Adrenal gland (tissue), 12 donors: ENCODE measurements around the gene ARHGAP8. TPM values are rescaled to one million over a fixed set of nuclear protein-coding genes. Genes with fewer than 3 reads are reported as not detected.

Experiments
- DNase-seq, 7 donors: peaks; one replicate each; pipeline ENCODE4 v3.0.0-alpha.2; 2019 to 2020
- H3K27ac ChIP-seq, 5 donors: fragments of 200-600 bp; sonication (generic) in 4 of 5; 1 replicate in 3 of 5; 2 replicates in 2 of 5; pipeline versions ENCODE4 v1.5.1 to v1.8.0; 2016 to 2020; ENCODE audit warnings: mild to moderate bottlenecking in 1 of 5
- H3K27me3 ChIP-seq: fragments of 200-600 bp; 2 replicates; pipeline ENCODE4 v1.8.0; 2021
- H3K36me3 ChIP-seq, 2 donors: fragments of 200-600 bp; replicated peaks in 1 of 2; 1 replicate in 1 of 2; 2 replicates in 1 of 2; pipeline versions ENCODE4 v1.5.1 to v1.8.0; 2018 to 2022
- H3K4me1 ChIP-seq, 2 donors: fragments of 200-600 bp; replicated peaks in 1 of 2; 1 replicate in 1 of 2; 2 replicates in 1 of 2; pipeline versions ENCODE4 v1.5.1 to v1.8.0; 2018 to 2021
- H3K4me3 ChIP-seq, 4 donors: fragments of 200-600 bp; sonication (generic) in 3 of 4; one replicate each; pipeline ENCODE4 v1.5.1; 2016 to 2018
- H3K9me3 ChIP-seq, 3 donors: fragments of 200-600 bp; sonication (generic) in 1 of 3; replicated peaks in 1 of 3; 1 replicate in 2 of 3; 2 replicates in 1 of 3; pipeline versions ENCODE4 v1.5.1 to v1.8.0; 2016 to 2021
- CTCF ChIP-seq, 6 experiments: fragments of 450-650 bp in 4 of 6; fragments of 200-600 bp in 2 of 6; sonication (generic) in 1 of 6; IDR thresholded peaks; 1 replicate in 5 of 6; 2 replicates in 1 of 6; pipeline versions ENCODE4 v1.5.1 to v1.8.0; 2016 to 2021; ENCODE audit warnings: antibody characterized with exemption in 6 of 6, mild to moderate bottlenecking in 2 of 6, moderate library complexity in 1 of 6
- POLR2A ChIP-seq, 2 donors: fragments of 450-650 bp; IDR thresholded peaks; one replicate each; pipeline ENCODE4 v1.6.1; 2017; ENCODE audit warnings: antibody characterized with exemption in 2 of 2, mild to moderate bottlenecking in 2 of 2, moderate library complexity in 1 of 2
- WGBS, 4 donors: extraction: QIAGEN DNeasy Blood & Tissue Kit in 2 of 4; methylation state at CpG; one replicate each; pipeline versions ENCODE4 v1.1.5 to v1.1.7; 2013 to 2017; 5-methylcytosine and 5-hydroxymethylcytosine counted together
- intact Hi-C, 2 donors: fragments of 100-400 bp; cut with DNase I; formaldehyde crosslinking; loops; one replicate each; pipeline versions ENCODE4 v1.14.1 to v1.15.0; 2022 to 2023
- polyA plus RNA-seq, 3 donors: library from polyadenylated mRNA; stranded (reverse); fragments of 200-250 nt in 2 of 3; fragments of 350-450 nt in 1 of 3; fragmentation: Illumina TruSeq in 1 of 3; extraction: RNeasy Lipid Tissue Mini Kit (QIAGEN cat#74804) in 1 of 3; gene quantifications; one replicate each; pipeline ENCODE4 v1.2.3, GENCODE V29; 2013 to 2014
- total RNA-seq, 9 donors: library from RNA; depleted of rRNA in 4 of 9; stranded (reverse); fragments of >200 nt in 4 of 9; fragments of 120-200 nt in 1 of 9; fragmentation: NEBNext Ultra II Directional in 1 of 9; extraction: Animal tissue kit (Norgen Biotek cat#: 25700) in 1 of 9; gene quantifications; one replicate each; pipeline versions ENCODE4 v1.1.0 to v1.2.4, GENCODE V29; 2013 to 2023
- donor health status: healthy with polysubstance abuse.
- donor health status: Bipolar disorder and iron deficiency.
- donor health status: DM: yes; HTN: yes; CAD: no.
- donor health status: DM: no; HTN: no; CAD: no.
- donor health status: DM: no; HTN: no; CAD: no.
- donor health status: DM: yes; HTN: yes; CAD: no.

ARHGAP8 gene
- total and polyA plus RNA-seq, 12 donors = 0.12 to 17.8 (median 1.1) TPM

- Histone ChIP-seq H3K27me3 (no peaks in the 10 kb centered on the region), H3K4me1 (no peaks in the 10 kb centered on the region), H3K36me3 (no peaks in the 10 kb centered on the region), H3K27ac (no peak overlapping the region), H3K4me3 (no peak overlapping the region), H3K9me3 (no peaks in the 10 kb centered on the region)
- intact Hi-C loops = no loop called here
- TF ChIP-seq POLR2A (IDR thresholded peaks at IDR 0.05) (no peak), CTCF (IDR thresholded peaks at IDR 0.05) (no peak)
- WGBS, 4 donors = 86 to 96% (median 90%) methylated on average over 6 to 8 of the region's 8 CpGs
- DNase-seq = no peak
Observed at GRCh38 chr22:44712962-44713361, 39.4 kb upstream of the ARHGAP8 start.

- WGBS, 4 donors = 64 to 78% (median 68%) methylated on average over 14 to 18 of the region's 18 CpGs
- Histone ChIP-seq H3K27ac (peak overlapping the region in 1 of 5 donors; percentile 69), H3K4me3 (no peak overlapping the region)
Observed at GRCh38 chr22:44714703-44715350, 37.5 kb upstream of the ARHGAP8 start.

GRCh38 chr22:44718418-44718817 lies 34.0 kb upstream of the ARHGAP8 start:
- TF ChIP-seq CTCF (IDR thresholded peaks at IDR 0.05) (no peak), POLR2A (IDR thresholded peaks at IDR 0.05) (no peak)
- H3K4me1 ChIP-seq = no peaks in the 10 kb centered on the region
- H3K36me3 ChIP-seq = no peaks in the 10 kb centered on the region
- WGBS, 4 donors = 88 to 99% (median 95%) methylated on average over 3 of the region's 3 CpGs
- intact Hi-C loops = no loop called here
- no peak overlapping the region for H3K4me3 ChIP-seq
- no peaks in the 10 kb centered on the region for H3K9me3 ChIP-seq
- DNase-seq = no peak
- no peak overlapping the region for H3K27ac ChIP-seq
- H3K27me3 ChIP-seq = no peaks in the 10 kb centered on the region

More at GRCh38 chr22:44714703-44715350, 37.5 kb upstream of the ARHGAP8 start:
- Histone ChIP-seq H3K27me3 (no peaks in the 10 kb centered on the region), H3K4me1 (no peaks in the 10 kb centered on the region), H3K9me3 (no peaks in the 10 kb centered on the region), H3K36me3 (no peaks in the 10 kb centered on the region)
- TF ChIP-seq POLR2A (IDR thresholded peaks at IDR 0.05) = no peak
- TF ChIP-seq CTCF (IDR thresholded peaks at IDR 0.05) = no peak
- peak in 1 of 7 donors; percentile 37 for DNase-seq
- intact Hi-C loops = no loop called here

GRCh38 chr22:44719586-44720368 lies 32.6 kb upstream of the ARHGAP8 start:
- Histone ChIP-seq H3K4me3 (no peak overlapping the region), H3K27ac (no peak overlapping the region), H3K27me3 (no peaks in the 10 kb centered on the region), H3K4me1 (no peaks in the 10 kb centered on the region), H3K9me3 (no peaks in the 10 kb centered on the region), H3K36me3 (no peaks in the 10 kb centered on the region)
- DNase-seq = peak; percentile 58 to 90 (median 84)
- intact Hi-C loops = no loop called here
- 52 to 71% (median 64%) methylated on average over 7 to 13 of the region's 13 CpGs for WGBS, 4 donors
- TF ChIP-seq POLR2A (IDR thresholded peaks at IDR 0.05) (no peak), CTCF (IDR thresholded peaks at IDR 0.05) (no peak)
